ENCODE data around the gene LRRC7. TPM values are rescaled to one million over a fixed set of nuclear protein-coding genes. Genes with fewer than 3 reads are reported as not detected.

Gene LRRC7
- polyA plus RNA-seq, 1 experiment, result not detected

DNA sequence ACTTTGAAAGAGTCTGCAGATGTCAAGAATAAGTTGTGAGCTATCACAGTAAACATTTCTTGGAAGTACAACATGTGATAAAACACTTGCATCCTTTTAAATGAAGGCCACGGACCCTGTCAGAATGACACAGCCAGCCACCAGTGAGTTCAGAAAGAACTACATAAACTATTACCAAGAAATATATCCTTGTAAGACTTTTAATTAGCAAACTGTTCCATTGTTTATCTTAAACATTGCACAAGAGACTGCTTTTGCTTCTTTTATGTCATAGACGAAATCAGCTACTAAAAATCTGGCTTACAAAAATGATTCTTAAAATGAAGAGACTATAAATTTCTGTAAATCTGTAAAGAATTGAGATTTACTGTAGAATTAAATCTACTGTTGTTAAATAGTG, 17.9 kb downstream of the LRRC7 start:
- Histone ChIP-seq H3K4me3 (ENCODE audit: low read depth, low read length) (no peak overlapping the region), H3K27ac (ENCODE audit: low read depth, low read length) (no peak overlapping the region), H3K9me3 (ENCODE audit: control insufficient read depth, insufficient read depth, low read length) (no peaks in the 10 kb centered on the region), H3K27me3 (ENCODE audit: control insufficient read depth, insufficient read depth, low read length) (no peaks in the 10 kb centered on the region)
- TF ChIP-seq, protein P1, sequence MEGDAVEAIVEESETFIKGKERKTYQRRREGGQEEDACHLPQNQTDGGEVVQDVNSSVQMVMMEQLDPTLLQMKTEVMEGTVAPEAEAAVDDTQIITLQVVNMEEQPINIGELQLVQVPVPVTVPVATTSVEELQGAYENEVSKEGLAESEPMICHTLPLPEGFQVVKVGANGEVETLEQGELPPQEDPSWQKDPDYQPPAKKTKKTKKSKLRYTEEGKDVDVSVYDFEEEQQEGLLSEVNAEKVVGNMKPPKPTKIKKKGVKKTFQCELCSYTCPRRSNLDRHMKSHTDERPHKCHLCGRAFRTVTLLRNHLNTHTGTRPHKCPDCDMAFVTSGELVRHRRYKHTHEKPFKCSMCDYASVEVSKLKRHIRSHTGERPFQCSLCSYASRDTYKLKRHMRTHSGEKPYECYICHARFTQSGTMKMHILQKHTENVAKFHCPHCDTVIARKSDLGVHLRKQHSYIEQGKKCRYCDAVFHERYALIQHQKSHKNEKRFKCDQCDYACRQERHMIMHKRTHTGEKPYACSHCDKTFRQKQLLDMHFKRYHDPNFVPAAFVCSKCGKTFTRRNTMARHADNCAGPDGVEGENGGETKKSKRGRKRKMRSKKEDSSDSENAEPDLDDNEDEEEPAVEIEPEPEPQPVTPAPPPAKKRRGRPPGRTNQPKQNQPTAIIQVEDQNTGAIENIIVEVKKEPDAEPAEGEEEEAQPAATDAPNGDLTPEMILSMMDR (IDR thresholded peaks at IDR 0.05; ENCODE audit: low read depth, low read length), result no peak
- DNase-seq (ENCODE audit: low read depth, low spot score), result no peak
- ChIA-PET CTCF (no interaction called here), POLR2A (no interaction called here)

DNA sequence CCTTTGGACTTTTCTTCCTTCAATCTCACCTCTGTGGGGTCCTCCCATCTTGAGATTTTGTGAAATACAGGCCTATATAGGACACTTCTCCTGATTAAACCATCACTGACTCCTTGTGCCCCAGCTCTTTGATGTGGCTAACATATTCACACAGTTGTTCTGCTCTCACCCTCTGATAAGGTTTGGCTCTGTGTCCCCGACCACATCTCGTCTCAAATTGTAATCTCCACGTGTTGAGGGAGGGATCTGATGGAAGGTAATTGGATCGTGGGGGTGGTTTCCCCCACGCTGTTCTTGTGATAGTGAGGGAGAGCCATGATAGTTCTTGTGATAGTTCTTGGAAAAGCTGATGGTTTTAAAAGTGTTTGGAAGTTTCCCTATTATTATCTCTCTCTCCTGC, 19.7 kb downstream of the LRRC7 start:
- H3K4me3 ChIP-seq (ENCODE audit: low read depth, low read length), result no peak overlapping the region
- TF ChIP-seq, protein P1 (IDR thresholded peaks at IDR 0.05; ENCODE audit: low read depth, low read length), result no peak
- H3K9me3 ChIP-seq (ENCODE audit: control insufficient read depth, insufficient read depth, low read length), result no peaks in the 10 kb centered on the region
- H3K27ac ChIP-seq (ENCODE audit: low read depth, low read length), result no peak overlapping the region
- no peak for DNase-seq (ENCODE audit: low read depth, low spot score)
- POLR2A ChIA-PET, result no interaction called here
- CTCF ChIA-PET, result no interaction called here
- no peaks in the 10 kb centered on the region for H3K27me3 ChIP-seq (ENCODE audit: control insufficient read depth, insufficient read depth, low read length)

DNA sequence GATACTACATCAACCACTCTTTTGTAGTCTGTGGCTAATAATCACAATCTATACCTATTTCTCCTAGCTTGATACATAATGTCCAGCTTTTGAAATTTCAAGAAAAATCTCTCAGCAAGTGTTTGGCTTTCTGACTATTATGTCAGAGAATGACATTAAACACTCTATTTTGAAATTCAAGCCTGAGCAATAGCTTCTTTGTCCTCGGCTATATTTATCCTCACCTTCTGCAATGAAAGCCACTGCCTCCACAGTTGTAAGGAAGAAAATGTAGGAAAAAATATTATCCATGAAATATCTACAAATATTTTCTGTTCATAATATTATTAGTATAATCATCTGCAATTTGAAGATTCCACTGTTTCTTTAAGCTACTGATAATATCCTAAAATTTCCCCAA, 22.1 kb downstream of the LRRC7 start:
- Histone ChIP-seq H3K27ac (ENCODE audit: low read depth, low read length) (no peak overlapping the region), H3K27me3 (ENCODE audit: control insufficient read depth, insufficient read depth, low read length) (no peaks in the 10 kb centered on the region), H3K4me3 (ENCODE audit: low read depth, low read length) (no peak overlapping the region), H3K9me3 (ENCODE audit: control insufficient read depth, insufficient read depth, low read length) (no peaks in the 10 kb centered on the region)
- no peak for DNase-seq (ENCODE audit: low read depth, low spot score)
- ChIA-PET POLR2A (no interaction called here), CTCF (no interaction called here)
- TF ChIP-seq, protein P1 (IDR thresholded peaks at IDR 0.05; ENCODE audit: low read depth, low read length), result no peak

DNA sequence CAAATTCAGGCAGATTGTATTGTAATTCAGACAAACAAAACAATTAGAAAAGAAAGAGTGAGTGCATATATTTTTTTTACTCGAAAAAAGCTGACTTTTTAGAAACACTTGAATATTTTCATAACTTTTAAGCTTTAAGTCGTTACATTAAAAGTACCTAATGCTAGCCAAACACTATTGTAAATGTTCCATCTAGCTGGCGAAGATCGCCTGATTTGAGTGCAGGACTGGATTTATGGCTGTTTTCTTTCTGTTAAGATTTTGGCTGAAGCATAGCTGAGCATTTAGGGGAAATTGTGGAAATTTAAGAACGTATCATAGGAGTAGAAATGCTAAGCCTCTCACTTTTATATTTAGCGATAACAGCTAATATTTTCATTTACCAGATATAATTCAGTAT, 24.6 kb downstream of the LRRC7 start:
- H3K27ac ChIP-seq (ENCODE audit: low read depth, low read length), result no peak overlapping the region
- H3K27me3 ChIP-seq (ENCODE audit: control insufficient read depth, insufficient read depth, low read length), result no peaks in the 10 kb centered on the region
- DNase-seq (ENCODE audit: low read depth, low spot score), result no peak
- POLR2A ChIA-PET, result no interaction called here
- TF ChIP-seq, protein P1 (IDR thresholded peaks at IDR 0.05; ENCODE audit: low read depth, low read length), result no peak
- H3K4me3 ChIP-seq (ENCODE audit: low read depth, low read length), result no peak overlapping the region
- H3K9me3 ChIP-seq (ENCODE audit: control insufficient read depth, insufficient read depth, low read length), result no peaks in the 10 kb centered on the region
- CTCF ChIA-PET, result no interaction called here

DNA sequence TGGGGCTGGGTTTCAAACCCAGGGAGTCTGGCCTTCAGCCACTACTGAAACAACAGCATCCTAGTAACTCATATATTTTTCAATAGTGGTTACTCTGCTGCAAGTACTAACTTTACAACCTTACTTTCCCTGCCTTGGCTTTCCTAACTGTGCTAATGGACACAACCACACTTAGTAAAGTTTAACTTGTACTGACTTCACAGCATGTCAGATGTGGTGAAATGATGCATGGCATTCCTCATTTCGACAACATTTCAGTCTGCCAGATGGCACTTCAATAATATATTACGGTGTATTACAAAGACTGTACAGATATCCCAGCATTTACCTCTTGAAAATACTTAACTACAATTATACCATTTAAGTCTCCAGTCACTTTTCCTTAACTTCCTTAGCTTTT, 27.8 kb downstream of the LRRC7 start:
- ChIA-PET CTCF (no interaction called here), POLR2A (no interaction called here)
- no peaks in the 10 kb centered on the region for H3K9me3 ChIP-seq (ENCODE audit: control insufficient read depth, insufficient read depth, low read length)
- no peak overlapping the region for H3K27ac ChIP-seq (ENCODE audit: low read depth, low read length)
- H3K4me3 ChIP-seq (ENCODE audit: low read depth, low read length), result no peak overlapping the region
- TF ChIP-seq, protein P1 (IDR thresholded peaks at IDR 0.05; ENCODE audit: low read depth, low read length), result no peak
- H3K27me3 ChIP-seq (ENCODE audit: control insufficient read depth, insufficient read depth, low read length), result no peaks in the 10 kb centered on the region
- DNase-seq (ENCODE audit: low read depth, low spot score), result no peak

Data from AG04450 (cell line).